CD4-positive, alpha-beta T cell (primary cell): ENCODE data around the gene FKBP2. TPM values are rescaled to one million over a fixed set of nuclear protein-coding genes. Genes with fewer than 3 reads are reported as not detected.

ENCODE experiments used
- ATAC-seq: fragments of 200-7000 bp; cut with Tn5 transposase; one replicate; pipeline ENCODE4 v1.10.0; 2022; ENCODE audit warnings: mild to moderate bottlenecking; ENCODE audit not compliant: poor library complexity
- CTCF ChIA-PET: fragments of 350-600 bp; sonication (Branson Sonifier 250); formaldehyde crosslinking; loops from one replicate; lab custom pipeline; 2021; ENCODE audit warnings: antibody characterized with exemption, inconsistent platforms; lab: Charles Lee
- POLR2A ChIA-PET: fragments of 350-600 bp; sonication (Branson Sonifier 250); formaldehyde crosslinking; loops from one replicate; lab custom pipeline; 2021; ENCODE audit warnings: antibody characterized with exemption, inconsistent platforms; lab: Charles Lee
- DNase-seq, 14 experiments: peaks; one replicate each; pipeline ENCODE4 v3.0.0-alpha.2; 2013 to 2020; ENCODE audit warnings: mixed read lengths in 2 of 14
- H3K27ac ChIP-seq, 2 donors: one replicate each; pipeline versions ENCODE4 v1.5.1 to v1.7.0; 2013; ENCODE audit warnings: low read length in 2 of 2, low read depth in 1 of 2, mild to moderate bottlenecking in 1 of 2
- H3K27me3 ChIP-seq, 2 experiments: 1 replicate in 1 of 2; 2 replicates in 1 of 2; pipeline versions ENCODE4 v1.6.1 to v1.7.0; 2013; ENCODE audit warnings: low read length in 2 of 2, control low read depth in 1 of 2, mild to moderate bottlenecking in 1 of 2, moderate library complexity in 1 of 2; ENCODE audit not compliant: insufficient read depth in 2 of 2, control insufficient read depth in 1 of 2
- H3K36me3 ChIP-seq: one replicate; pipeline ENCODE4 v1.6.1; 2013; ENCODE audit warnings: low read length, control low read depth; ENCODE audit not compliant: insufficient read depth
- H3K4me1 ChIP-seq: one replicate; pipeline ENCODE4 v1.6.1; 2013; ENCODE audit warnings: low read length, control low read depth; ENCODE audit not compliant: insufficient read depth
- H3K4me3 ChIP-seq: one replicate; pipeline ENCODE4 v1.5.1; 2013; ENCODE audit warnings: mild to moderate bottlenecking, low read length, moderate library complexity
- H3K9me3 ChIP-seq, 2 experiments: 1 replicate in 1 of 2; 2 replicates in 1 of 2; pipeline versions ENCODE4 v1.6.1 to v1.7.0; 2013; ENCODE audit warnings: low read length in 2 of 2, mild to moderate bottlenecking in 2 of 2, control low read depth in 1 of 2, moderate library complexity in 1 of 2; ENCODE audit not compliant: control insufficient read depth in 1 of 2, insufficient read depth in 1 of 2
- H3K27ac Mint-ChIP-seq: one replicate; pipeline ENCODE4 v1.8.0; 2020; ENCODE audit warnings: mixed read lengths
- H3K27me3 Mint-ChIP-seq: one replicate; pipeline ENCODE4 v1.8.0; 2021; ENCODE audit warnings: mixed read lengths
- H3K36me3 Mint-ChIP-seq: one replicate; pipeline ENCODE4 v1.8.0; 2021; ENCODE audit warnings: low read depth, mixed read lengths
- H3K4me1 Mint-ChIP-seq: one replicate; pipeline ENCODE4 v1.8.0; 2021; ENCODE audit warnings: low read depth, mixed read lengths
- H3K4me3 Mint-ChIP-seq: one replicate; pipeline ENCODE4 v1.8.0; 2020; ENCODE audit warnings: mild to moderate bottlenecking, mixed read lengths
- H3K9me3 Mint-ChIP-seq: one replicate; pipeline ENCODE4 v1.8.0; 2020; ENCODE audit warnings: mixed read lengths
- intact Hi-C, 2 experiments: fragments of 100-400 bp; cut with DNase I in 1 of 2; cut with micrococcal nuclease in 1 of 2; formaldehyde crosslinking; loops; one replicate each; pipeline versions ENCODE4 v1.15.1 to v1.9.0; 2023 to 2025; cut with DNase I, micrococcal nuclease
- total RNA-seq, 174 experiments: library from RNA in 2 of 174; stranded (reverse) in 2 of 174; gene quantifications; one replicate each; pipeline ENCODE4 v1.2.3 and lab custom pipeline; 2021 to 2026
- TF ChIP-seq, protein P1 (sequence below): fragments of 200-600 bp; IDR thresholded peaks from one replicate; pipeline ENCODE4 v1.8.0; 2022; ENCODE audit warnings: antibody characterized with exemption, mild to moderate bottlenecking

Gene FKBP2
- total RNA-seq, 2 experiments from 2014 or later = 11.2 to 14.6 TPM

DNA sequence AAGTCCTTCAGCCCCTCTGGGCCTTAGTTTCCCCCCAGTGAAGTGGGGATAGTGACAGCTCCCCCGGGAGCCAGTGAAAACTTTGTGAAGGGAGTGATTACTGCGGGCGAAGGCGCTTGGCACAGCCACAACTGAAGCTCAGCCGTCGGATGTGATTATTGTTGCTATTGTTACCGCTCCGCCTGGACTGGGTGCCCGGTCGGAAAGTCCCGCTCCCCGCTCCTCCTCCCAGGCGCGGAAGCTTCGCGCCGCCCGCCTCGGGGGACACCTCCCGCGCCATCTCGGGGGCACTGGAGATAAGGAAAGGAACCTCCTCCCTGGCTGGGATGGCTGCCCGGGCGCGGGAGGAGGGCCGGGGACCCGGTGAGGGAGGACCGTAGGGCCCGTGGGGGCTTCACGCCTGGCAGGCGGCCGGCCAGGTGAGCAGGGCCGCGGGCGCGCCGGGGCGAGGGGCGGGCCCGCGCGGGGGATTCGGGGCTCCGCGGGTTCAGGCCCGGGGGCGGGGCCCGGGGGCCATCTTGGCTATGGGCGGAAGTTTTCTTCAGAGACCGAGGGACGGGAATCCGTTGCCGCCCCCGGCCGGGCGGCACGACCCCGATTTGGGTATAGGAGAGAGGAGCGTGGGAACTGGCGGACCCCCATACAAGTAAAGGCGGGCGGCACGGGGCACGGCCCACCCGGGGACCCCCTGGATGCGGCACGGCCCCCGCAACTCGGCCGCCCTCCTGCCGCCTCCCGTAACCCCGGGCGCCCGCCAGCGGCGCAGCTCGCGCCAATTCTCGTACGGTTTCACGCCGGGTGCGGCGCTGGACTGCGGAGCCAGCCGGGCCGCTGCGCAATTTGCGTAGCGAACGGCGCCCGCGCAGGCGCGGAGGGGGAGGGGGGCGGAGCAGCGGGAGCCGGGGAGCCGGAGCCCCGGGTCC lies 44.3 kb downstream of the FKBP2 start, which contains the start of gene GPR137:
TSS of gene GPR137 (plus strand) at position 887 of the 923 bp plus-strand sequence. CDS start 677 bp downstream, outside the sequence.
- Mint-ChIP-seq H3K36me3 (peaks cover 5% of the 10 kb centered on the region), H3K4me3 (peak within 1 kb of the TSS; percentile 93), H3K27me3 (peaks cover under 1% of the 10 kb centered on the region), H3K9me3 (no peaks in the 10 kb centered on the region), H3K27ac (peak within 1 kb of the TSS; percentile 97), H3K4me1 (peaks cover 21% of the 10 kb centered on the region)
- intact Hi-C loops = loop anchor here (1.0 to 2.0 kb wide), 5 partner anchors 15 to 44 kb away; partner anchors contain the start of genes FKBP2 (in 2 of the 2) and TRMT112 (in 1 of the 2)
- peaks cover 13% of the 10 kb centered on the region for H3K36me3 ChIP-seq
- CTCF ChIA-PET = interaction anchor here (0.9 to 5.8 kb wide), 6 partner anchors 14 to 81 kb away, joined by 3 to 36 read pairs (median 15); partner anchors contain the start of genes CATSPERZ and PRDX5
- peaks cover under 1 to 3% of the 10 kb centered on the region in 2 experiments for H3K27me3 ChIP-seq
- DNase-seq = peak; percentile 85 to 97 (median 90)
- H3K9me3 ChIP-seq = no peaks in the 10 kb centered on the region
- peaks cover 37% of the 10 kb centered on the region for H3K4me1 ChIP-seq
- peak within 1 kb of the TSS; percentile 99 to 100 for H3K27ac ChIP-seq
- TF ChIP-seq, protein P1, sequence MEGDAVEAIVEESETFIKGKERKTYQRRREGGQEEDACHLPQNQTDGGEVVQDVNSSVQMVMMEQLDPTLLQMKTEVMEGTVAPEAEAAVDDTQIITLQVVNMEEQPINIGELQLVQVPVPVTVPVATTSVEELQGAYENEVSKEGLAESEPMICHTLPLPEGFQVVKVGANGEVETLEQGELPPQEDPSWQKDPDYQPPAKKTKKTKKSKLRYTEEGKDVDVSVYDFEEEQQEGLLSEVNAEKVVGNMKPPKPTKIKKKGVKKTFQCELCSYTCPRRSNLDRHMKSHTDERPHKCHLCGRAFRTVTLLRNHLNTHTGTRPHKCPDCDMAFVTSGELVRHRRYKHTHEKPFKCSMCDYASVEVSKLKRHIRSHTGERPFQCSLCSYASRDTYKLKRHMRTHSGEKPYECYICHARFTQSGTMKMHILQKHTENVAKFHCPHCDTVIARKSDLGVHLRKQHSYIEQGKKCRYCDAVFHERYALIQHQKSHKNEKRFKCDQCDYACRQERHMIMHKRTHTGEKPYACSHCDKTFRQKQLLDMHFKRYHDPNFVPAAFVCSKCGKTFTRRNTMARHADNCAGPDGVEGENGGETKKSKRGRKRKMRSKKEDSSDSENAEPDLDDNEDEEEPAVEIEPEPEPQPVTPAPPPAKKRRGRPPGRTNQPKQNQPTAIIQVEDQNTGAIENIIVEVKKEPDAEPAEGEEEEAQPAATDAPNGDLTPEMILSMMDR = no peak
- POLR2A ChIA-PET = interaction anchor here (0.8 to 5.3 kb wide), 17 partner anchors 11 to 1620 kb away, joined by 3 to 125 read pairs (median 6); partner anchors contain the start of genes C11orf98, CATSPERZ, CSKMT and ESRRA
- peak within 1 kb of the TSS; percentile 97 for H3K4me3 ChIP-seq
- ATAC-seq = peak; percentile 65

DNA sequence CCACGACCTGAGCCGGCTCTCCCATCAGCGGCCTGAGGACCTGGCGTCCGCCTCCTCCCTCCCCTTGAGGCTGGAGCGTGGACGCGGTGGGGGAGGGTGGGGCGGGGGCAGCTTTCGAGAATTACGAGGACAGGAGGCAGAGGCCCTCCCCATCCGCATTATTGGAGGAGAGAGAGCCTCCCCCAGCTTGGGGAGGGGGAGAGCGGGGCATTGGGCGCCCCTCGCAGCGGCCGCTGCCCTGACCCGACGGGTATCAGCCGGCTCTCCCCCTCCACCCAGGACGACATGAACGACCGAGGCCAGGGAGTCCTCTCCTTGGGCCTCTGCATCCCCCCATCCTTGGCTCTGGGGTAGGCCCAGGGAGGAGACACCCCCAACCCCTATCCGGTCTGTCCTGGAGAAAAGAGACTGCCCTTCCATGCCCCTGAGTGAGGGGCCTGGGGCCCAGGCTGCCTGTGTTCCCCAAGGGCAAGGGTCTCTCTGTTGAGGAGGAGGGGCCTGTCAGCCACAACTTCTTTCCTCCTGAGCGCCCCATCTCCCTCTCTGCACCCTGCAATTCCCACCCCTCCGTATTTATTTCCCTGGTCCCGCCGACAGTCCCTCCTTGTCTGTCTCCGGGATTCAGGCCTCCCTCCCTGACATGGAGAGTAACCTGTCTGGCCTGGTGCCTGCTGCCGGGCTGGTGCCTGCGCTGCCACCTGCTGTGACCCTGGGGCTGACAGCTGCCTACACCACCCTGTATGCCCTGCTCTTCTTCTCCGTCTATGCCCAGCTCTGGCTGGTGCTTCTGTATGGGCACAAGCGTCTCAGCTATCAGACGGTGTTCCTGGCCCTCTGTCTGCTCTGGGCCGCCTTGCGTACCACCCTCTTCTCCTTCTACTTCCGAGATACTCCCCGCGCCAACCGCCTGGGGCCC lies 45.2 kb downstream of the FKBP2 start:
- peak overlapping the region; percentile 90 for H3K4me3 Mint-ChIP-seq
- TF ChIP-seq, protein P1 = no peak
- H3K4me1 ChIP-seq = peaks cover 40% of the 10 kb centered on the region
- ATAC-seq (no peak), DNase-seq (peak in 3 of 14 experiments; percentile 22 to 68 (median 57))
- intact Hi-C loops = loop anchor here (1.0 to 2.0 kb wide), 6 partner anchors 16 to 45 kb away; partner anchors contain the start of genes FKBP2 (in 2 of the 2) and TRMT112 (in 1 of the 2)
- H3K27me3 Mint-ChIP-seq = peaks cover 8% of the 10 kb centered on the region
- ChIA-PET CTCF (interaction anchor here (0.6 to 3.9 kb wide), 4 partner anchors 15 to 1519 kb away, joined by 3 to 21 read pairs (median 15); partner anchors contain the start of gene CATSPERZ), POLR2A (interaction anchor here (1.5 to 5.3 kb wide), 8 partner anchors 16 to 1621 kb away, joined by 4 to 125 read pairs (median 11); partner anchors contain the start of genes C11orf98, CSKMT, ESRRA and PPP1R14B)
- H3K4me1 Mint-ChIP-seq = peaks cover 26% of the 10 kb centered on the region
- H3K9me3 Mint-ChIP-seq = no peaks in the 10 kb centered on the region
- H3K36me3 Mint-ChIP-seq = peaks cover 5% of the 10 kb centered on the region
- H3K27ac Mint-ChIP-seq = peak overlapping the region; percentile 88
- H3K27ac ChIP-seq = peak overlapping the region; percentile 59 to 99
- H3K36me3 ChIP-seq = peaks cover 13% of the 10 kb centered on the region
- H3K9me3 ChIP-seq = peaks cover 0 to 4% of the 10 kb centered on the region in 2 experiments
- peak overlapping the region; percentile 97 for H3K4me3 ChIP-seq
- peaks cover 10 to 12% of the 10 kb centered on the region in 2 experiments for H3K27me3 ChIP-seq
